GM12891 (cell line): ENCODE results near the gene RASGEF1C. TPM values are rescaled to one million over a fixed set of nuclear protein-coding genes. Genes with fewer than 3 reads are reported as not detected.

Source experiments
- DNase-seq: peaks from one replicate; pipeline ENCODE4 v3.0.0; 2011; ENCODE audit warnings: low spot score; ENCODE audit not compliant: insufficient read length
- FAIRE-seq: peaks from 2 replicates; lab custom pipeline; 2011; peaks lifted over from hg19 to GRCh38; lab: Jason Lieb, UNC
- PAX5 ChIP-seq: IDR thresholded peaks from 2 replicates; pipeline ENCODE4 v1.6.1; 2011; ENCODE audit warnings: low read length, moderate library complexity, mild to moderate bottlenecking; ENCODE audit not compliant: insufficient read depth, severe bottlenecking
- POLR2A ChIP-seq: IDR thresholded peaks from 2 replicates; pipeline ENCODE4 v1.6.1; 2011; ENCODE audit warnings: low read depth, low read length, control low read depth
- POLR2AphosphoS5 ChIP-seq: IDR thresholded peaks from 2 replicates; pipeline ENCODE4 v1.6.1; 2011; ENCODE audit warnings: low read depth, low read length, control low read depth
- POU2F2 ChIP-seq: IDR thresholded peaks from 2 replicates; pipeline ENCODE4 v1.6.1; 2011; ENCODE audit warnings: low read depth, mild to moderate bottlenecking, control low read depth, low read length, moderate library complexity
- SPI1 ChIP-seq: IDR thresholded peaks from 2 replicates; pipeline ENCODE4 v1.6.1; 2011; ENCODE audit warnings: low read depth, low read length, control low read depth
- TAF1 ChIP-seq: IDR thresholded peaks from 2 replicates; pipeline ENCODE4 v1.6.1; 2011; ENCODE audit warnings: low read depth, low read length, control low read depth
- polyA plus RNA-seq: library from polyadenylated mRNA; unstranded; fragments of >200 nt; gene quantifications from one replicate; pipeline ENCODE4 v1.2.1, GENCODE V29; 2012; ENCODE audit warnings: low read depth, missing spikeins, inconsistent platforms; ENCODE audit not compliant: missing spikeins

Gene RASGEF1C
- not detected for polyA plus RNA-seq

GRCh38 chr5:180209137-180209581, at the start of gene RASGEF1C:
RASGEF1C (minus strand) TSS chr5:180209211; CDS start chr5:180138052, 71,159 bp downstream.
- FAIRE-seq: peak; percentile 70
- DNase-seq: peak; percentile 86
- TF ChIP-seq POLR2A (no peak), POU2F2 (no peak), PAX5 (no peak)

DNA sequence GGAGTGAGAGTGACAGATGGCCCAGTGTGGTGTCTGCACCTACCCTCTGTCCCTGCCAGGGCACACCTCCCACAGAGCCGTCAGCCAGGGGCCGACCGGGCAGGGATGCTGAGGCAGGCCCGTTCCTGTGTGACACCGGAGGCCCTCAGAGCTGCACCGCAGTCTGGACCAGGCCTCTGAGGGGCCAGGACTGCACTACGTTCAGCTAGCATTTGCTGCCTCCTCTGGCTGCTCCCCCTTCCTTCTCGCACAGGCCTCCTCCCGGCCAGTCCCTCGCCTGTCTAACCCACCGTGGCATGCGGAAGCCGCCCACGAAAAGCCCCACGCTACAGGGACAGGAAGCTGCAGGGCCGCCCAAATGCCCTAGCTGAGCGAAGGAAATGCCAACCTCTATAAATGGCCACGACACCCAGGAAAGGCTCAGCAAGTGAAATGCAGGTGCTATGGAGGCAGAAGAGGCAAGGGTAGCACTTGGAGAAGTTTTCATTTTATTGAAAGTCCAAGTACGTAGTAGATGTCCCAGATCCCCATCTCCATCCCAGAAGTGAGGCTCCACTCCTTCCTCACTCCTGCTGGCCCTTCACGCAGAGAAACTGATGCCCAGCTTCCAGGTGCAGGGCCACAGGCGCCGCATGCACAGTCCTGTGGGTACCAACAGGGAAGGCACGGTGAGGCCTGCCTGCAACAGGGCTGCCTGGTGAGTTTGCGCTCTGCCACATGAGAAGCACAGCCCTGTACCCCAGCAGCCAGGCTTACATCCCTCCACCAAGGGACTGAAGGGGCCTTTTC, 44.2 kb upstream of the RASGEF1C start:
- DNase-seq (no peak), FAIRE-seq (no peak)

DNA sequence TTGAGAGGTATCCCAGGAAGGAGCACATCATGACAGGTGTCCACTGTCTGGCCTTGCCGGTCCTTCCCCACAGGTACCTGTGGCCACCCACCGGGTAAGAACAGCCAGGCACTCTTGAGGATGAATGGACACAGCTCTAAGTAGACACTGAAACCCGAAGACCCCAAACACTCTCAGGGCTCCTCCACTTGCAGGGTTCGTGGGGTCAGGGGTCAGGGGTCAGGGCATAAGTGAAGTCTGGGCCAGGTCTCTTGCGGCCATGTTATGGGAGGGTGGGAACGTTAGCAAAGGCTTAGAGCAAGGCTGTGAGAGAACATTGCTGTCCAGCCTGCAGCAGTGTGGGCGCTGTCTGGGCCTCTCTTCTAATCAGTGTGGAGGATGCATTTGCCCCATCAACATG, 42.9 kb upstream of the RASGEF1C start:
- FAIRE-seq (no peak), DNase-seq (no peak)

More for the DNA sequence above, 44.2 kb upstream of the RASGEF1C start:
- TF ChIP-seq TAF1 (no peak), SPI1 (no peak), PAX5 (no peak), POLR2A (no peak), POU2F2 (no peak), POLR2AphosphoS5 (no peak)

DNA sequence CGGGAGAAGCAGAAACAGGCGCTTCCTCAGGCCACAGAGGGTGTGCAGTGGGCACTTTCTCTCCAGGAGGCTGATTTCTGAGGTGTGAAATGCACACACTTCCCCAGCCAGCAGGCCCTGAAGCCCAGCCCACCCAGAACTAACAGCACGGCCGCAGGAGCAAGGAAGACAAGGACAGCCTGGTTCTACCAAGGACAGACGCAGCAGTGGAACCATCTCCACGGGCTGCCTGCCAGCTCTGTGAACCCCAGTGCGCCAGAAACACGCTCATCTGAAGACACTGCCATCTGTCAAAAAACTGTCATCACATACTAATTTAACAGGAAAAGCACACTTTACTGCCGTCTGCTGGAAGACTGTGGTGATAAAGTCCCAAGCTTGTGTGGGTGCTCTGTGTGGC, 42.1 kb upstream of the RASGEF1C start:
- no peak for DNase-seq
- TF ChIP-seq SPI1 (no peak), POLR2A (no peak), PAX5 (no peak), TAF1 (no peak), POU2F2 (no peak), POLR2AphosphoS5 (no peak)
- FAIRE-seq: no peak

More for the DNA sequence above, 42.9 kb upstream of the RASGEF1C start:
- TF ChIP-seq POLR2AphosphoS5 (no peak), PAX5 (no peak), POLR2A (no peak), TAF1 (no peak), SPI1 (no peak), POU2F2 (no peak)

- FAIRE-seq: no peak
- no peak for DNase-seq
- TF ChIP-seq TAF1: no peak
- no peak for TF ChIP-seq SPI1
- TF ChIP-seq PAX5: no peak
Measured at GRCh38 chr5:180250329-180250728, 41.3 kb upstream of the RASGEF1C start.

GRCh38 chr5:180241600-180241999, 32.6 kb upstream of the RASGEF1C start:
- DNase-seq: no peak
- no peak for FAIRE-seq
- TF ChIP-seq SPI1 (no peak), POLR2A (no peak), TAF1 (no peak), POLR2AphosphoS5 (no peak), PAX5 (no peak)

DNA sequence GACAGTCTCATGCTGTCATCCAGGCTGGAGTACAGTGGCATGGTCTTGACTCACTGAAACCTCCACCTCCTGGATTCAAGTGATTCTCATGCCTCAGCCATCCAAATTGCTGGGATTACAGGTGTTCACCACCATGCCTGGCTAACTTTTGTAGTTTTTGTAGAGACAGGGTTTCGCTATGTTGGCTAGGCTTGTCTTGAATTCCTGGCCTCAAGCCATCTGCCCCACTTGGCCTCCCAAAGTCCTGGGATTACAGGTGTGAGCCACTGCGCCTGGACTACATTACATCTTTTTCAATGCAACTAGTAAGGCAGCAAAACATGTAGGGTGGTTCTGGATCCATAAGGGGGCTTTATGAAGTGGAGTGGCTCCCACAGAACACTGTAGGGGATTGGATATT, 29.6 kb upstream of the RASGEF1C start:
- DNase-seq: no peak
- TF ChIP-seq POLR2AphosphoS5 (no peak), POLR2A (no peak), SPI1 (no peak), POU2F2 (no peak), PAX5 (no peak), TAF1 (no peak)
- FAIRE-seq: no peak

- no peak for DNase-seq
- no peak for TF ChIP-seq PAX5
- TF ChIP-seq TAF1: no peak
- TF ChIP-seq SPI1: no peak
- no peak for TF ChIP-seq POLR2A
- TF ChIP-seq POU2F2: no peak
- no peak for TF ChIP-seq POLR2AphosphoS5
- no peak for FAIRE-seq
Measured at GRCh38 chr5:180235846-180236245, 26.8 kb upstream of the RASGEF1C start.

- no peak for TF ChIP-seq SPI1
- no peak for TF ChIP-seq POLR2AphosphoS5
- no peak for TF ChIP-seq POLR2A
- DNase-seq: no peak
- FAIRE-seq: no peak
Measured at GRCh38 chr5:180235077-180235476, 26.1 kb upstream of the RASGEF1C start.

- no peak for DNase-seq
- no peak for FAIRE-seq
- TF ChIP-seq TAF1 (no peak), SPI1 (no peak)
Measured at GRCh38 chr5:180234271-180234670, 25.3 kb upstream of the RASGEF1C start.

- FAIRE-seq (no peak), DNase-seq (no peak)
- TF ChIP-seq TAF1 (no peak), PAX5 (no peak), POU2F2 (no peak), POLR2AphosphoS5 (no peak), SPI1 (no peak), POLR2A (no peak)
Measured at GRCh38 chr5:180233729-180234128, 24.7 kb upstream of the RASGEF1C start.
